HG02642 (cell line): ENCODE data around the gene TMEM163.

Source experiments
- ATAC-seq: cut with Tn5 transposase; IDR thresholded peaks from one replicate; pipeline ENCODE4 v1.9.1; 2021; ENCODE audit warnings: mild to moderate bottlenecking; ENCODE audit not compliant: unreplicated experiment, poor library complexity

TMEM163 gene

GRCh38 chr2:134694411-134694810, 24.4 kb downstream of the TMEM163 start:
- no peak for ATAC-seq

GRCh38 chr2:134693359-134694330, 25.2 kb downstream of the TMEM163 start:
- no peak for ATAC-seq

- ATAC-seq = no peak
Observed at GRCh38 chr2:134692499-134692898, 26.3 kb downstream of the TMEM163 start.

DNA sequence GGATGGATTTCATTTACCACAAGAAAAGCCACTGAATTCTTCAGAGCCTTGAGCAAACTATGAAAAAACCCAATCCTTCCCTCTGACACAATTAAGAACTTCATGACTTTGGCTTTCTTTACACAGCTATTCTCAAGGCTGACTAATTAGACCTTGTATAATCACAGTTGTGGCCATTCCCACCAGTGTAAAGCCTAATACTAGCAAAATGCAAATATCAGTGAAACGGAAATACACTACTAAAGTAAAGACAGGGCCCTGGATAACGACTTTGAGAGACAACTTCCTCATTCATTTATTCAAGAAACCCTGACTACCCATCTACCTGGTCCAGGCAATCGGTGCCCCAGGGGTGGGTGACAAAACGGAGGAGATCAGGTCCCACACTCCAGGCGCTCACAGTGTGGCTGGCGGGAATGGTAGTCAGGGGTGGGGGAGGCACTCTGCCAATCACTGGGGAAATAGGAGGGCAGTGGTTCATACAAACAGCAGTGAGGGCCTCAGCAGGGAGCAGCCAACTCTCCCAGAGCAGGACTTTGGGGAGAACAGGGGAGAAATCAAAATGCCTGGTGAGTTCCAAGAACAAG, 28.1 kb downstream of the TMEM163 start:
- ATAC-seq = no peak

DNA sequence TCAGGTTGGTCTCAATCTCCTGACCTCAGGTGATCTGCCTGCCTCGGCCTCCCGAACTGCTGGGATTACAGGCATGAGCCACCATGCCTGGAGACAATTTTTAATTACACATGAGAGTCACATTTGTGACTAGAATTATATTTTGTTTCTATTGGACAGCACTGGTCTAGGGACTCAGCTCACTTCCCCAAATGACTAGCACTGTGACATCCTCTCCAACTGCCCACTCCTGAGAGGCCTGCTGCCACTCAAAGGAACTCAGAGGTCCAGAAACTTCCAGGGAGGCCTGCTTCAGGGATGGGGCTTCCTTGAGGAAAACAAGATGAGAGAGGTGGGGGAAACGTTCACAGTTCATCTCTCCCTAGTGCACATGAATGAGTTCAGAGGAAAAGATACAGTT, 29.5 kb downstream of the TMEM163 start:
- no peak for ATAC-seq

- ATAC-seq = no peak
Observed at GRCh38 chr2:134685967-134686366, 32.8 kb downstream of the TMEM163 start.

GRCh38 chr2:134683561-134684112, 35.2 kb downstream of the TMEM163 start:
- peak; percentile 76 for ATAC-seq

- ATAC-seq = no peak
Observed at GRCh38 chr2:134682726-134683125, 36.1 kb downstream of the TMEM163 start.

DNA sequence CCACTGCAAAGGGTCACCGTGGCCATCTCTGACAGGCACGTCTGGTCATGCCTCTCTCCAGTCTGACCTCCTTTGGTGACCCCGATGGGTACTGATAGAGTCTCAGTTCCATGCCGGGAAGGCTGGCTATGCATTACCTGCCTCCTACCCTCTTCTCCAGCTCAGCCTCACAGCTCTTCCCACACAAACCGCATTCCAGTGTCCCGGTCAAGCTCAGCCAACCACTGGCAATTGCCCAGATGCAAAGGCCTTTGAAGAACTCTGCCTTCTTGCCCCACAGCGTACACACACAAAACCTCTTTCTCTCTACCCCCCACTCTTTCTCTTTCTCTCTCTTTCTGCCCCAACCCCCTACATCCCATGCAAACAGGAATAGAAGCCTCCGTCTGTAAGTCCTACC, 37.6 kb downstream of the TMEM163 start:
- ATAC-seq = no peak

- ATAC-seq = no peak
Observed at GRCh38 chr2:134679745-134680144, 39.1 kb downstream of the TMEM163 start.

DNA sequence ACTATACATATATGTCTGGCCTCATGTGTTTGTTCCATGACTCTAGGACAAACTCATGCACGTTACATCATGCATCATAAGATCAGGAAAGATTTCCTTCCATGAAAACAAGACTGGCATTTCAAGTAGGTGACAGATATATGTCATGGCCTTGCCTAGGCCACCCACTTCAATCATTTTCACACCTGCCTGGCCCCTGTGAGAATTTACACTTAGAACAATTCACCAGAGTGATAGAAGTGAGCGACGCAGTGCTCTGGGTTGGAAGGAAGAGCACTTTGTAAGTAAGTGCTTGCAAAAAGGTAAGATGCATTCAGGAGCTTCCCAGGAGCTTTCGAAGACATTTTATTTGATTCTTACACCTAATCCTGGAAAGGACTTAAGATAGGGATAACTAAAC, 39.5 kb downstream of the TMEM163 start:
- no peak for ATAC-seq

DNA sequence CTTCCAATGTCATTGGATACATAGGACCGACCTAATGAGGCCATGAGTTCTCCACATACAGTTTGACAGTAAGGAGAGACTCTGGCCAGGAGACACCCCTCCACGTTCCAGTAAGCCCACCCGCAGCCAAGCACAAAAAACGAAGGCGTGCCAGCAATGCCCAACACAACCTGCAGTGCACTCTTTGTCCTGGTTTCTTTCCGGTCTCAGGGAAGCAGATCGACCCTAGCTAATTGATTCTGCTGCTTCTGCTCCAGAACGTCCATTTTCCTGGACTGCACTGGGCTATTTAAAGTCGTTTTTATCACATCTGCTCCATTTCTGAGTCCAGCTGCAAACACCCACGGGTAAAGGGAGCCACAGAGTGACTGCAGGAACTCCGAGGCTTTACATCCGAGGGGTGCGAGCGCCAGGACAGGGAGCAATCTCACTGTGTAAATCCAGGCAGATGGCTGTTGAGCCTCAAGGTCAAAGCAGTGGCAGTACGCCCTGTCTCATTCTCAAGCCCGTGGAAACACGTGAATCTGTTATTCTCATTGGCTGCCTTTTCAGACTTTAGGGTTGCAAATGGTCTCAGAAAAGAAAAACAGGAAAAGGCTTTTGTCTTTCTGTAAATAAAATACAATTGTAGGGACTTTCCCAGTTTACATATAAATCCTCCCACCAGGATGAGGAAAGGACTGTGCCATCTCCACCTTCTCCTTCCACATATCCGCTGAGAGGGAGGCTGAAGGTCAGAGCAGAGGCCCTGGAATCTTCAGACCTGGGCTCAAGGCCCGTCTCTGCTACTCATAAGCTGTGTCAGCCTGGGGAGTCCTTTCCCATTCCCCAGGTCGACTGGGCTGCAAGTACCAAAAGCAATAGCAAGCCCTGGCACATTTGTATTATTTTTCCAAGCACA, 40.7 kb downstream of the TMEM163 start:
- no peak for ATAC-seq

DNA sequence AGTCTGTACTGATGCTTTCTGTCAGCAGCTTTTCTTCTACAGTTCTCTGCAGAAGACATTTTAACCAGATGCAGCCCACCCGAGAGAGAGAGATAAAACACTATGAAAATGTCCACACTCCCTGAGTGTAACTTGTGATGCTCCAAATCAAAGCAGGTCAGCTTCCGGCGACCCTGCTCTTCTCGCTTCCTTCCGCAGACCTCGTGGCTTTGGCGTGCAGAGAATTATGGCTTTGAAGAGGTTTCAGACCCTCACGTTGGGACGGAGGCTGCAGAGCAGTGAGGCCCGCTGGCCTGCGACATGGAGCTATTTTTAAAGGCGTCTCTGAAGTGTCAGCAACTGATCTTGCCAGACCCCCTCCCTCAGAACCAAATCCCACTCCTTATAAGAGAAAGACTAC, 41.8 kb downstream of the TMEM163 start:
- ATAC-seq = no peak

GRCh38 chr2:134675314-134675713, 43.5 kb downstream of the TMEM163 start:
- ATAC-seq = no peak

GRCh38 chr2:134674687-134675086, 44.1 kb downstream of the TMEM163 start:
- ATAC-seq = no peak

- no peak for ATAC-seq
Observed at GRCh38 chr2:134671513-134671912, 47.3 kb downstream of the TMEM163 start.

- ATAC-seq = no peak
Observed at GRCh38 chr2:134670955-134671354, 47.8 kb downstream of the TMEM163 start.

DNA sequence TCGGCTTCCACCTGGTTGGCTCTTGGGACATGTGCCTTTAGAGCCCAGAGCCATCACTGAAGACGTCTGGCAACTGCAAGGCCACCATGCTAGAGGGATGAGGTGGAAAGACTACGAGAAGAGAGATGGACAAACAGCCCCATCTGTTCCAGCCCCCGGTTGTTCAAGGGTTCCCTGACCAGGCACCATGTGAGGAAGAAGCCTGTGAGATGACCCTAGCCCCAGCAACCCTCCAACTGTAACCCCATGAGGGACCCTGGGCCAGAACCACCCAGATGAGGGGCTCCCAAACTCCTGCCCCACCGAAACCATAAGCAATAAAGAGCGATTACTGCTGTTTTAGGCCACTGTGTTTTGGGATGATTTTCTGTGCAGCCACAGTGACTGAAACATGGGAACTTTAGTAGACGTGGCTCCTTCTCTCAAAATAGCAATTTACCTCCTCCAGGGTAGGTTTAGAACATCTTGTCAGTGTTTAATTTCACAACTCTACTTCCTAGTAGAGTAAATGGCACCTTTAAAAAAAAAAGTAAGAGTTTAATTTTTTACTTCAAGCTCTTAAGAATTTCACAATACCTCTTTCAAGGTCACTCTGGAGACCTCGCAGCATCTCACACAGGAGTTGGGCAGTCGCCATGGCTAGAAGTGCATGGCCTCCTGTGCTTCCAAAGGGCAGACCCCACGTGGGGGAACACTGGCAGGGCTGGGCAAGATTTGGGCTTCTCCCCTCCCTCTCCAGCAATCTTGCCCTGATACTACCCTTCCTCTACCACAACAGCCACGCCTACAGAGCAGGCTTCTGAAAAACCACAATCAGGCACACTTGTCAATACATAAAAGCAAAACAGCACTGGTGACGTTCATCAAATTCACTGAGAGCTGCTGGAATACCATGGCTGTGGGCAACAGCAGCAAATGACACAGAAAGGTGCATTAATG, 48.8 kb downstream of the TMEM163 start:
- no peak for ATAC-seq

DNA sequence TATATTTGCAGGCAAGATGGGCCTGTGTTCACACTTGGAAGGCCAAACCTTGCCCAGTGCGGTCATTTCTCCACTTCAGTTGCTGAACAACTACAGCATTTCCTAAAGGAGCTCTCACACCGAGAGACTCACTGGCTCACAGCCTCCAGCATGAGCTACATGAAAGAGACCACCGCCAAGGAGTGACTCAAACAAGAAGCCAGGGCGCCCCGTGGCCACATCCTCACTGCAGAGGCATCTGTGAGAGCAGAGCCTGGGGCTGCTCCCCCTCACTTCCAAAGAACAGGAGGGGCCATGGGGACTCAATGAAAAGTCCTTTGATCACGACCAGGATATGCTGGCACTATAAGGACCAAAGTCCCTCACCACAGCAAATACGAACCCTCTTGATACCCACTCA, 50.0 kb downstream of the TMEM163 start:
- ATAC-seq = no peak
